GM12892 (cell line): ENCODE results near the gene ANKS1B.

ENCODE experiments used
- POLR2A ChIP-seq: IDR thresholded peaks from 2 replicates; pipeline ENCODE4 v1.6.1; 2011; ENCODE audit warnings: low read depth, low read length, control low read depth
- POLR2AphosphoS5 ChIP-seq: IDR thresholded peaks from 2 replicates; pipeline ENCODE4 v1.6.1; 2011; ENCODE audit warnings: low read depth, low read length, control low read depth
- TAF1 ChIP-seq: IDR thresholded peaks from 2 replicates; pipeline ENCODE4 v1.6.1; 2011; ENCODE audit warnings: low read depth, mild to moderate bottlenecking, control low read depth, low read length, borderline replicate concordance

DNA sequence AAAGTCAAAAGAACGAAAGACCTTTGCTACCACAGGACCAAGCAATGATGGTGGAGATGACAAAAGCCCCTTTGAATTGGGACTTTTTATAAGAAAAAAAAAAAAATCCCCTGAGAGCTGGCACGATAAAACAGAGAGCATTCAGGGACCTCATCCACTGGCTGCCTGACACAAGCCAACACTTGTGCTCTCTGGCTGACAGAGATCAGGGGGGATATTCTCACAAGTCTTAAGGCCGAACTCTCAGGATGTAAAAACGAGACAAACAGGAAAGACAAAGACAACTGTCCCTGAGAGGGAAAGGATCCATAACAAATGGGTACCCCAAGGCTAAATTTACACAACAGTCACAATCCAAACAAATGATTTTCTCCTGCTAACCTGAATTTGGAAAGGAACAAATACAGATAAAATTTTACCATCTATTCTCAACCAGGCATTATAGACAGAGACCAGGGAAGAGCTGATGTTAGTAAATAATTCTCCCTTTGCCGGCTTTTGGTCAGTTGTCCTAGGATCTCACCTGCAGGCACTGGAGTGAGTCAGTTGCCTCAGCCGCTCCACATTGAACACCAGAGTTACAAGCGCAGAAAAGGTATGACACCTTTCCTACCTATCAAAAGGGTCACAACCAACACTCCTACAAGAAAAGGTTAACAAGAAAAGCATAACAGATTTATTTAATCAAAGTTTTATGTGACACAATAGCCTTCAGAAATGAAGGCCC lies 375.1 kb downstream of the ANKS1B start:
- TF ChIP-seq POLR2A (no peak), TAF1 (no peak), POLR2AphosphoS5 (no peak)
